GM12891 (cell line): ENCODE data around the gene DNAJC11.

ENCODE experiments used
- PAX5 ChIP-seq: IDR thresholded peaks from 2 replicates; pipeline ENCODE4 v1.6.1; 2011; ENCODE audit warnings: low read length, moderate library complexity, mild to moderate bottlenecking; ENCODE audit not compliant: insufficient read depth, severe bottlenecking
- POLR2A ChIP-seq: IDR thresholded peaks from 2 replicates; pipeline ENCODE4 v1.6.1; 2011; ENCODE audit warnings: low read depth, low read length, control low read depth
- POLR2AphosphoS5 ChIP-seq: IDR thresholded peaks from 2 replicates; pipeline ENCODE4 v1.6.1; 2011; ENCODE audit warnings: low read depth, low read length, control low read depth
- POU2F2 ChIP-seq: IDR thresholded peaks from 2 replicates; pipeline ENCODE4 v1.6.1; 2011; ENCODE audit warnings: low read depth, mild to moderate bottlenecking, control low read depth, low read length, moderate library complexity
- SPI1 ChIP-seq: IDR thresholded peaks from 2 replicates; pipeline ENCODE4 v1.6.1; 2011; ENCODE audit warnings: low read depth, low read length, control low read depth
- TAF1 ChIP-seq: IDR thresholded peaks from 2 replicates; pipeline ENCODE4 v1.6.1; 2011; ENCODE audit warnings: low read depth, low read length, control low read depth

- no peak for TF ChIP-seq POLR2AphosphoS5
- no peak for TF ChIP-seq POLR2A
- no peak for TF ChIP-seq TAF1
- TF ChIP-seq POU2F2: no peak
- no peak for TF ChIP-seq SPI1
- TF ChIP-seq PAX5: no peak
These were observed 63.8 kb downstream of the DNAJC11 start for GRCh38 chr1:6637770-6638169.
